ENCODE data around the gene ZNF778. TPM values are rescaled to one million over a fixed set of nuclear protein-coding genes. Genes with fewer than 3 reads are reported as not detected.
"Not testable (repeated sequence)": the region's sequence is repeated elsewhere in the genome, so short reads cannot be mapped to it uniquely, and the experiment has no call there.

Gene ZNF778
- total RNA-seq, 1 experiment from 2014 or later: 16.4 TPM

DNA sequence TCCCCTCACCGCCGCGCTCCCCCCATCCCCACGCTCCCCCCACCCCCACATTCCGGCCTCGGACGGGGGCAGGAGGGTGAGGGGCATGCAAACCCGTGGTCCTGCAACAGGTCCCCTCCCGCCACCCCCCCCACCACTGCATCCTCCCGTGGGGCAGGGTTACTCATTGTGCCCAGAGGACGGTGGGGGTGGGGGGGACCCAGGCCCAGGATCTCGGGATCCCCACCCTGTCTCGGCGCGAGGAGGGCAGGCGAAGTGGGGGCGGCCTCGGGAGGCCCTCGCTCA, 25.7 kb upstream of the ZNF778 start:
- Histone ChIP-seq H2AFZ (ENCODE audit: low read length) (no peak overlapping the region), H3K14ac (ENCODE audit: insufficient read depth, low read length) (no peak overlapping the region), H3K4me1 (ENCODE audit: insufficient read depth, low read length) (no peaks in the 10 kb centered on the region), H2BK12ac (ENCODE audit: insufficient read length, low read depth, low read length) (no peak overlapping the region), H3K27ac (ENCODE audit: insufficient read length, low read depth, low read length) (no peak overlapping the region), H3K27me3 (ENCODE audit: insufficient read depth, low read length) (no peaks in the 10 kb centered on the region; the same call in 1 of the 2 replicates), H3K23ac (ENCODE audit: insufficient read length, low read depth, low read length) (no peak overlapping the region), H3K4ac (ENCODE audit: low read depth, low read length) (no peak overlapping the region), H3K79me1 (ENCODE audit: insufficient read depth, low read depth, low read length, poor library complexity, severe bottlenecking) (no peaks in the 10 kb centered on the region), H3K4me2 (ENCODE audit: insufficient read depth, insufficient read length, low read length) (peak overlapping the region; percentile 43), H4K5ac (ENCODE audit: insufficient read length, low read depth, low read length) (no peak overlapping the region), H3T11ph (ENCODE audit: low read length) (no peak overlapping the region), H4K91ac (ENCODE audit: insufficient read length, low read depth, low read length) (no peak overlapping the region), H4K8ac (replicated peaks; ENCODE audit: insufficient read length, low read depth, low read length) (no peak overlapping the region), H4K20me1 (ENCODE audit: control insufficient read depth, insufficient read depth, insufficient read length) (no peaks in the 10 kb centered on the region), H2BK15ac (ENCODE audit: low read depth, low read length) (no peak overlapping the region), H3K79me2 (ENCODE audit: insufficient read depth, low read length) (no peaks in the 10 kb centered on the region), H2BK20ac (ENCODE audit: low read depth, low read length, poor library complexity, severe bottlenecking) (no peak overlapping the region), H3K9me3 (ENCODE audit: control insufficient read depth, low read depth, low read length) (no peaks in the 10 kb centered on the region), H3K9ac (ENCODE audit: extremely low read depth, insufficient read length, low read length) (no peak overlapping the region), H3K23me2 (ENCODE audit: insufficient read length, low read depth, low read length, poor library complexity, severe bottlenecking) (peaks cover 5% of the 10 kb centered on the region), H2BK120ac (ENCODE audit: low read depth, low read length, poor library complexity, severe bottlenecking) (no peak overlapping the region), H3K56ac (ENCODE audit: insufficient read length, low read depth, low read length) (no peak overlapping the region), H3K18ac (ENCODE audit: insufficient read length, low read depth, low read length) (no peak overlapping the region), H2BK5ac (ENCODE audit: insufficient read length, low read length) (no peak overlapping the region), H2AK5ac (ENCODE audit: insufficient read length, low read length) (no peak overlapping the region)
- peaks cover 36% of the 10 kb centered on the region for H3K27me3 Mint-ChIP-seq (ENCODE audit: low read depth)
- no peak for DNase-seq
- TF ChIP-seq, protein P1, sequence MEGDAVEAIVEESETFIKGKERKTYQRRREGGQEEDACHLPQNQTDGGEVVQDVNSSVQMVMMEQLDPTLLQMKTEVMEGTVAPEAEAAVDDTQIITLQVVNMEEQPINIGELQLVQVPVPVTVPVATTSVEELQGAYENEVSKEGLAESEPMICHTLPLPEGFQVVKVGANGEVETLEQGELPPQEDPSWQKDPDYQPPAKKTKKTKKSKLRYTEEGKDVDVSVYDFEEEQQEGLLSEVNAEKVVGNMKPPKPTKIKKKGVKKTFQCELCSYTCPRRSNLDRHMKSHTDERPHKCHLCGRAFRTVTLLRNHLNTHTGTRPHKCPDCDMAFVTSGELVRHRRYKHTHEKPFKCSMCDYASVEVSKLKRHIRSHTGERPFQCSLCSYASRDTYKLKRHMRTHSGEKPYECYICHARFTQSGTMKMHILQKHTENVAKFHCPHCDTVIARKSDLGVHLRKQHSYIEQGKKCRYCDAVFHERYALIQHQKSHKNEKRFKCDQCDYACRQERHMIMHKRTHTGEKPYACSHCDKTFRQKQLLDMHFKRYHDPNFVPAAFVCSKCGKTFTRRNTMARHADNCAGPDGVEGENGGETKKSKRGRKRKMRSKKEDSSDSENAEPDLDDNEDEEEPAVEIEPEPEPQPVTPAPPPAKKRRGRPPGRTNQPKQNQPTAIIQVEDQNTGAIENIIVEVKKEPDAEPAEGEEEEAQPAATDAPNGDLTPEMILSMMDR (conservative IDR thresholded peaks at IDR 0.05): no peak
- H3K4me1 Mint-ChIP-seq: no peaks in the 10 kb centered on the region
- H3K36me3 Mint-ChIP-seq (ENCODE audit: insufficient read depth in 1 of 3, low read depth in 3 of 3): no peaks in the 10 kb centered on the region
- no peak overlapping the region for H3K27ac Mint-ChIP-seq
- no peak overlapping the region for H3K4me3 Mint-ChIP-seq
- peaks cover 5% of the 10 kb centered on the region in 2 experiments; a peak in 2 of 5 replicates for H3K9me3 Mint-ChIP-seq
- no CpG with 5 or more reads among the region's 19 CpGs for WGBS (ENCODE audit: extremely low coverage, insufficient read length, low lambda C conversion rate)

DNA sequence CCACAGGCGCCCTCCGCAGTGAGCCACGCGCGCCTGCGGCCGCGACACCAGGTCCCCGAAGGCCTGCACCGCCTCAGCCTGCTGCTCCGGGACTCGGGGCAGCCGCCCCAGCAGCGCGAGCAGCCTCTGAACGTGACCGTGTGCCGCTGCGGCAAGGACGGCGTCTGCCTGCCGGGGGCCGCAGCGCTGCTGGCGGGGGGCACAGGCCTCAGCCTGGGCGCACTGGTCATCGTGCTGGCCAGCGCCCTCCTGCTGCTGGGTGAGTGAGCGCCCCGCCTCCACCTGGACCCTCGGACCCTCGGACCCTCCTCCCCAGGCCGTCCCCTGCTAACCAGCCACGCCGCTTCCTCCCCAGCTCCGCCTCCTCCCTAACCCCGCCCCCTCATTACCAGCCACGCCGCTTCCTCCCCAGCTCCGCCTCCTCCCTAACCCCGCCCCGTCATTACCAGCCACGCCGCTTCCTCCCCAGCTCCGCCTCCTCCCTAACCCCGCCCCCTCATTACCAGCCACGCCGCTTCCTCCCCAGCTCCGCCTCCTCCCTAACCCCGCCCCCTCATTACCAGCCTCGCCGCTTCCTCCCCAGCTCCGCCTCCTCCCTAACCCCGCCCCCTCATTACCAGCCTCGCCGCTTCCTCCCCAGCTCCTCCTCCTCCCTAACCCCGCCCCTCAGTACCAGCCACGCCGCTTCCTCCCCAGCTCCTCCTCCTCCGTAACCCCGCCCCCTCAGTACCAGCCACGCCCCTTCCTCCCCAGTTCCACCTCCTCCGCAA, 25.1 kb upstream of the ZNF778 start:
- H2AFZ ChIP-seq (ENCODE audit: low read length); H3K14ac ChIP-seq (ENCODE audit: insufficient read depth, low read length); H3K79me1 ChIP-seq (ENCODE audit: insufficient read depth, low read depth, low read length, poor library complexity, severe bottlenecking); H3T11ph ChIP-seq (ENCODE audit: low read length); H3K4me3 Mint-ChIP-seq; H3K9ac ChIP-seq (ENCODE audit: extremely low read depth, insufficient read length, low read length); H3K23ac ChIP-seq (ENCODE audit: insufficient read length, low read depth, low read length); H3K79me2 ChIP-seq (ENCODE audit: insufficient read depth, low read length); H3K4ac ChIP-seq (ENCODE audit: low read depth, low read length); H3K36me3 Mint-ChIP-seq (ENCODE audit: insufficient read depth in 1 of 3, low read depth in 3 of 3); H4K8ac ChIP-seq (replicated peaks; ENCODE audit: insufficient read length, low read depth, low read length); H3K9me3 Mint-ChIP-seq; H4K91ac ChIP-seq (ENCODE audit: insufficient read length, low read depth, low read length); H2BK120ac ChIP-seq (ENCODE audit: low read depth, low read length, poor library complexity, severe bottlenecking); H3K27ac ChIP-seq (ENCODE audit: insufficient read length, low read depth, low read length); H3K9me3 ChIP-seq (ENCODE audit: control insufficient read depth, low read depth, low read length); H2BK20ac ChIP-seq (ENCODE audit: low read depth, low read length, poor library complexity, severe bottlenecking); H4K20me1 ChIP-seq (ENCODE audit: control insufficient read depth, insufficient read depth, insufficient read length); H3K4me1 ChIP-seq (ENCODE audit: insufficient read depth, low read length); H2AK5ac ChIP-seq (ENCODE audit: insufficient read length, low read length); H3K4me1 Mint-ChIP-seq; H3K27me3 ChIP-seq (ENCODE audit: insufficient read depth, low read length); H3K56ac ChIP-seq (ENCODE audit: insufficient read length, low read depth, low read length); H3K27ac Mint-ChIP-seq; H4K5ac ChIP-seq (ENCODE audit: insufficient read length, low read depth, low read length); H2BK15ac ChIP-seq (ENCODE audit: low read depth, low read length); H2BK12ac ChIP-seq (ENCODE audit: insufficient read length, low read depth, low read length); H2BK5ac ChIP-seq (ENCODE audit: insufficient read length, low read length); H3K23me2 ChIP-seq (ENCODE audit: insufficient read length, low read depth, low read length, poor library complexity, severe bottlenecking): not testable (repeated sequence)
- DNase-seq: peak; percentile 94
- Histone ChIP-seq H3K18ac (ENCODE audit: insufficient read length, low read depth, low read length) (peak overlapping the region; percentile 72), H3K4me2 (ENCODE audit: insufficient read depth, insufficient read length, low read length) (peak overlapping the region; percentile 43)
- WGBS (ENCODE audit: extremely low coverage, insufficient read length, low lambda C conversion rate): no CpG with 5 or more reads among the region's 63 CpGs
- peaks cover 34% of the 10 kb centered on the region for H3K27me3 Mint-ChIP-seq (ENCODE audit: low read depth)
